Measurements from ENCODE around the gene SFMBT2. TPM values are rescaled to one million over a fixed set of nuclear protein-coding genes. Genes with fewer than 3 reads are reported as not detected.

The SFMBT2 gene
- total RNA-seq, 4 donors from 2014 or later, result 7.1 to 13.2 (median 9.0) TPM

- H3K36me3 ChIP-seq, result peaks cover 0 to 5% of the 10 kb centered on the region in 2 donors
- 88 to 94% methylated on average over 8 of the region's 8 CpGs for WGBS, 2 donors
- H3K9me3 ChIP-seq, result no peaks in the 10 kb centered on the region
- H3K27me3 ChIP-seq, result no peaks in the 10 kb centered on the region
- DNase-seq, result no peak
- no peak overlapping the region for H3K4me3 ChIP-seq (replicated peaks in 1 of 3)
- intact Hi-C loops (cut with DNase I), result no loop called here
- no peaks in the 10 kb centered on the region for H3K4me1 ChIP-seq
- H3K27ac ChIP-seq, result no peak overlapping the region
- TF ChIP-seq, protein P1, sequence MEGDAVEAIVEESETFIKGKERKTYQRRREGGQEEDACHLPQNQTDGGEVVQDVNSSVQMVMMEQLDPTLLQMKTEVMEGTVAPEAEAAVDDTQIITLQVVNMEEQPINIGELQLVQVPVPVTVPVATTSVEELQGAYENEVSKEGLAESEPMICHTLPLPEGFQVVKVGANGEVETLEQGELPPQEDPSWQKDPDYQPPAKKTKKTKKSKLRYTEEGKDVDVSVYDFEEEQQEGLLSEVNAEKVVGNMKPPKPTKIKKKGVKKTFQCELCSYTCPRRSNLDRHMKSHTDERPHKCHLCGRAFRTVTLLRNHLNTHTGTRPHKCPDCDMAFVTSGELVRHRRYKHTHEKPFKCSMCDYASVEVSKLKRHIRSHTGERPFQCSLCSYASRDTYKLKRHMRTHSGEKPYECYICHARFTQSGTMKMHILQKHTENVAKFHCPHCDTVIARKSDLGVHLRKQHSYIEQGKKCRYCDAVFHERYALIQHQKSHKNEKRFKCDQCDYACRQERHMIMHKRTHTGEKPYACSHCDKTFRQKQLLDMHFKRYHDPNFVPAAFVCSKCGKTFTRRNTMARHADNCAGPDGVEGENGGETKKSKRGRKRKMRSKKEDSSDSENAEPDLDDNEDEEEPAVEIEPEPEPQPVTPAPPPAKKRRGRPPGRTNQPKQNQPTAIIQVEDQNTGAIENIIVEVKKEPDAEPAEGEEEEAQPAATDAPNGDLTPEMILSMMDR (IDR thresholded peaks at IDR 0.05), result no peak
- no peak for TF ChIP-seq POLR2A (IDR thresholded peaks at IDR 0.05)
Measured at GRCh38 chr10:7248148-7248547, 162.7 kb downstream of the SFMBT2 start.

GRCh38 chr10:7245505-7245904 is 165.3 kb downstream of the SFMBT2 start:
- no peak overlapping the region for H3K4me3 ChIP-seq (replicated peaks in 1 of 3)
- H3K36me3 ChIP-seq, result peaks cover 0 to 5% of the 10 kb centered on the region in 2 donors
- WGBS, 2 donors, result 92 to 97% methylated on average over 4 of the region's 4 CpGs
- no peaks in the 10 kb centered on the region for H3K4me1 ChIP-seq
- no peaks in the 10 kb centered on the region for H3K9me3 ChIP-seq
- intact Hi-C loops (cut with DNase I), result no loop called here
- DNase-seq, result no peak
- TF ChIP-seq, protein P1 (IDR thresholded peaks at IDR 0.05), result no peak
- H3K27ac ChIP-seq, result no peak overlapping the region
- H3K27me3 ChIP-seq, result no peaks in the 10 kb centered on the region

GRCh38 chr10:7243873-7244272 is 167.0 kb downstream of the SFMBT2 start:
- Histone ChIP-seq H3K9me3 (no peaks in the 10 kb centered on the region), H3K27me3 (no peaks in the 10 kb centered on the region), H3K27ac (no peak overlapping the region), H3K4me1 (no peaks in the 10 kb centered on the region), H3K36me3 (peaks cover 0 to 5% of the 10 kb centered on the region in 2 donors), H3K4me3 (replicated peaks in 1 of 3) (no peak overlapping the region)
- 37 to 41% methylated on average over 3 of the region's 3 CpGs for WGBS, 2 donors
- TF ChIP-seq, protein P1 (IDR thresholded peaks at IDR 0.05), result no peak
- TF ChIP-seq POLR2A (IDR thresholded peaks at IDR 0.05), result no peak
- DNase-seq, result no peak
- intact Hi-C loops (cut with DNase I), result no loop called here

DNA sequence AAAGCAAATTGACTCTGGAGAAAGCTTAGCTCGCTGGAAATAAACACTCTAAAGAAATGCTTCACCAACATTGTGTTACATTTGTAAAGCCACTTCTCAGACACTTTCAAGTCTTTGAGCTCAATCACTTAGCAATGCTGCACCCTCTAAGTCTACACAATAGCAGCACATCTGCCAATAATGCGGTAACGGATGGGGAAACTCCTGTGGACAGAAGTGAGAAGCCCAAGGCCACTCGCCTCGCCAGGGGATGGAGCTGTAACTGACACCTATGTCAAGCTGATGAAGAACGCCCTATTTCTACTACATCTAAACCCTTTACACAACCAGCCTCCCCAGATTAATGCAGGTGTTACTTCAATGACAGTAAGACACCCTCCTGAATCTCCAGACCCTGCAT is 167.7 kb downstream of the SFMBT2 start:
- TF ChIP-seq, protein P1 (IDR thresholded peaks at IDR 0.05), result no peak
- TF ChIP-seq POLR2A (IDR thresholded peaks at IDR 0.05), result no peak
- no peaks in the 10 kb centered on the region for H3K4me1 ChIP-seq
- DNase-seq, result no peak
- H3K4me3 ChIP-seq (replicated peaks in 1 of 3), result no peak overlapping the region
- no peaks in the 10 kb centered on the region for H3K27me3 ChIP-seq
- peaks cover 0 to 4% of the 10 kb centered on the region in 2 donors for H3K36me3 ChIP-seq
- intact Hi-C loops (cut with DNase I), result no loop called here
- no peak overlapping the region for H3K27ac ChIP-seq
- WGBS, 2 donors, result 90 to 92% methylated on average over 6 of the region's 6 CpGs
- H3K9me3 ChIP-seq, result no peaks in the 10 kb centered on the region

GRCh38 chr10:7239312-7239985 is 171.4 kb downstream of the SFMBT2 start:
- intact Hi-C loops (cut with DNase I), result no loop called here
- H3K4me1 ChIP-seq, result no peaks in the 10 kb centered on the region
- H3K36me3 ChIP-seq, result no peaks in the 10 kb centered on the region
- no peak for DNase-seq
- H3K4me3 ChIP-seq (replicated peaks in 1 of 3), result no peak overlapping the region
- no peaks in the 10 kb centered on the region for H3K27me3 ChIP-seq
- no peak overlapping the region for H3K27ac ChIP-seq
- 82 to 85% methylated on average over 5 of the region's 5 CpGs for WGBS, 2 donors
- H3K9me3 ChIP-seq, result no peaks in the 10 kb centered on the region
- no peak for TF ChIP-seq POLR2A (IDR thresholded peaks at IDR 0.05)
- TF ChIP-seq, protein P1 (IDR thresholded peaks at IDR 0.05), result no peak
